Germinal center (tissue), 1 donor: ENCODE data around the gene WDR86.

Experiments used
- DNase-seq: peaks from one replicate; pipeline ENCODE4 v3.0.0; 2012; ENCODE audit warnings: mixed read lengths, low spot score

WDR86 gene

GRCh38 chr7:151349507-151349853 is 60.4 kb downstream of the WDR86 start:
- DNase-seq = peak; percentile 26

- DNase-seq = no peak
Measured at GRCh38 chr7:151348970-151349369, 60.9 kb downstream of the WDR86 start.

GRCh38 chr7:151347200-151347599 is 62.6 kb downstream of the WDR86 start:
- DNase-seq = no peak

GRCh38 chr7:151346470-151346769 is 63.4 kb downstream of the WDR86 start:
- no peak for DNase-seq

GRCh38 chr7:151345576-151346469 is 64.0 kb downstream of the WDR86 start:
- no peak for DNase-seq

GRCh38 chr7:151343516-151343915 is 66.3 kb downstream of the WDR86 start:
- no peak for DNase-seq

- DNase-seq = no peak
Measured at GRCh38 chr7:151342811-151343210, 67.0 kb downstream of the WDR86 start.

- peak; percentile 45 for DNase-seq
Measured at GRCh38 chr7:151342102-151342646, 67.7 kb downstream of the WDR86 start.

GRCh38 chr7:151341357-151342101 is 68.3 kb downstream of the WDR86 start, which contains the start of gene NUB1:
Gene NUB1 (plus strand): TSS chr7:151341812. CDS start chr7:151345350, 3,538 bp downstream.
- peak; percentile 90 for DNase-seq

GRCh38 chr7:151340794-151341356 is 69.0 kb downstream of the WDR86 start:
- DNase-seq = no peak

- DNase-seq = no peak
Measured at GRCh38 chr7:151339651-151340382, 70.0 kb downstream of the WDR86 start.

GRCh38 chr7:151338809-151339208 is 71.0 kb downstream of the WDR86 start:
- no peak for DNase-seq

GRCh38 chr7:151337346-151337745 is 72.5 kb downstream of the WDR86 start:
- no peak for DNase-seq

- no peak for DNase-seq
Measured at GRCh38 chr7:151336027-151336708, 73.7 kb downstream of the WDR86 start.

- DNase-seq = no peak
Measured at GRCh38 chr7:151334628-151335027, 75.2 kb downstream of the WDR86 start.
